Adrenal gland (tissue), 5 donors: ENCODE measurements around the gene SUN2.

Source experiments
- CTCF ChIP-seq, 6 experiments: fragments of 450-650 bp in 4 of 6; fragments of 200-600 bp in 2 of 6; sonication (generic) in 1 of 6; IDR thresholded peaks; 1 replicate in 5 of 6; 2 replicates in 1 of 6; pipeline versions ENCODE4 v1.5.1 to v1.8.0; 2016 to 2021; ENCODE audit warnings: antibody characterized with exemption in 6 of 6, mild to moderate bottlenecking in 2 of 6, moderate library complexity in 1 of 6
- POLR2A ChIP-seq, 2 donors: fragments of 450-650 bp; IDR thresholded peaks; one replicate each; pipeline ENCODE4 v1.6.1; 2017; ENCODE audit warnings: antibody characterized with exemption in 2 of 2, mild to moderate bottlenecking in 2 of 2, moderate library complexity in 1 of 2
- donor health status: DM: no; HTN: no; CAD: no.

GRCh38 chr22:38789606-38790005, 33.8 kb upstream of the SUN2 start:
- no peak for TF ChIP-seq CTCF (IDR thresholded peaks at IDR 0.05)
- no peak for TF ChIP-seq POLR2A (IDR thresholded peaks at IDR 0.05)
